ENCODE results near the gene TBX18.

Gene TBX18

DNA sequence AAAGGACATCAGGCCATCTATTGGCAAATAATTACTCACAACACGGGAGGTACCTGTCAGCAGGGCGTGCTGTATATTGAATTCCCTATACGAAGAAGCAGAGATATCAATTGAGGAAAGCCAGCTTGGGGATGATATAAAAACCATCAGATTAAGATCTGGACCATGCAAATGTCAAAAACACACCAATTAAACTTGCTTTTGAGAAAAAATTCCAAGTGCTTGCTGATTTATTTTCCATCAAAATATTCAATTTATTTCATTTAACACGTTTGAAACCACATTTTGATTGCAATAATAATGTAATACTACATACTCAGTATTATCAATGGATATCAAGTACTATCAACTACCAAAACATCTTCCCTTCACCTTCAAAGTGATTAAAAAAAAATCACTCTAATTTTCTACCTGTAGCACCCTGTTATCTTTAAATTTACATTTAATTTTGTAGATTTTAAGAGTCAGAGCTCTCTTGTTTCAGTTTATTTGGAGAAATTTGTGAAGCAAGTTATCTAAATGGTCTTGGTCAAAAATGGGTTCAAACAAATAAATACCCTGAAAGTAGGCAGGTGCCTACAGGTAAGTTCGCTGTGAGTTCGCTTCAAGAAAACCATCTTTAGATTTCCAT is 6.8 kb upstream of the TBX18 start (continued):
- TF ChIP-seq, protein P1, sequence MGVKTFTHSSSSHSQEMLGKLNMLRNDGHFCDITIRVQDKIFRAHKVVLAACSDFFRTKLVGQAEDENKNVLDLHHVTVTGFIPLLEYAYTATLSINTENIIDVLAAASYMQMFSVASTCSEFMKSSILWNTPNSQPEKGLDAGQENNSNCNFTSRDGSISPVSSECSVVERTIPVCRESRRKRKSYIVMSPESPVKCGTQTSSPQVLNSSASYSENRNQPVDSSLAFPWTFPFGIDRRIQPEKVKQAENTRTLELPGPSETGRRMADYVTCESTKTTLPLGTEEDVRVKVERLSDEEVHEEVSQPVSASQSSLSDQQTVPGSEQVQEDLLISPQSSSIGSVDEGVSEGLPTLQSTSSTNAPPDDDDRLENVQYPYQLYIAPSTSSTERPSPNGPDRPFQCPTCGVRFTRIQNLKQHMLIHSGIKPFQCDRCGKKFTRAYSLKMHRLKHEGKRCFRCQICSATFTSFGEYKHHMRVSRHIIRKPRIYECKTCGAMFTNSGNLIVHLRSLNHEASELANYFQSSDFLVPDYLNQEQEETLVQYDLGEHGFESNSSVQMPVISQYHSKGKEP (tag by site-specific recombination; IDR thresholded peaks at IDR 0.05), result no peak
- TF ChIP-seq ZNF830 (tag by site-specific recombination; IDR thresholded peaks at IDR 0.05; ENCODE audit: low read depth), result no peak
- TF ChIP-seq MZF1 (tag by site-specific recombination; IDR thresholded peaks at IDR 0.05; ENCODE audit: borderline replicate concordance), result no peak
- TF ChIP-seq, protein P2, sequence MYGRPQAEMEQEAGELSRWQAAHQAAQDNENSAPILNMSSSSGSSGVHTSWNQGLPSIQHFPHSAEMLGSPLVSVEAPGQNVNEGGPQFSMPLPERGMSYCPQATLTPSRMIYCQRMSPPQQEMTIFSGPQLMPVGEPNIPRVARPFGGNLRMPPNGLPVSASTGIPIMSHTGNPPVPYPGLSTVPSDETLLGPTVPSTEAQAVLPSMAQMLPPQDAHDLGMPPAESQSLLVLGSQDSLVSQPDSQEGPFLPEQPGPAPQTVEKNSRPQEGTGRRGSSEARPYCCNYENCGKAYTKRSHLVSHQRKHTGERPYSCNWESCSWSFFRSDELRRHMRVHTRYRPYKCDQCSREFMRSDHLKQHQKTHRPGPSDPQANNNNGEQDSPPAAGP (tag by site-specific recombination; IDR thresholded peaks at IDR 0.05), result no peak
- no peak for TF ChIP-seq ZNF792 (tag by site-specific recombination; IDR thresholded peaks at IDR 0.05)
- TF ChIP-seq ZNF664 (tag by site-specific recombination; IDR thresholded peaks at IDR 0.05), result no peak

DNA sequence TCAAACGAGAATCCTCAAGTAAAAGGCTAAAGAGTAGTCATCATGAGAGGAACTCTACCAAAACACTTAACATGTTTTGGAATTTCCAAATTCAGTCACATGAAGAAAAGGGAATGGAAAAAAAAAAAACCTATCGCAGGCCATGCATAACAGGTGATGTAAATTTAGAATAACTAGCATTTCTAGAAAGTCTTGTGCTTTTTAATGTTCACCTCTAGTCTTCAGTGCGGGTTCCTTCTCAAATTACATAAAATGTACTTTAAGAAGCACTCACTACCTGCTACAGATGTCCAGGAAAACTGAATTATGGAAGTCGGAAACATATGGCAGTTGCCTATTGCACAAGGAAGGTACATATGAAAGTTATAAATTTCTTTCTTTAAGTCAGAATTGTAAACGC is 6.1 kb upstream of the TBX18 start:
- no peaks in the 10 kb centered on the region for H3K9me3 ChIP-seq (ENCODE audit: control insufficient read depth, insufficient read depth, low read depth, low read length)
- no peak overlapping the region for H3K27ac ChIP-seq (ENCODE audit: extremely low read depth, low read depth, low read length)
- H3K4me1 ChIP-seq (ENCODE audit: control insufficient read depth, insufficient read depth, low read length), result peaks cover 6% of the 10 kb centered on the region
- no peaks in the 10 kb centered on the region for H3K36me3 ChIP-seq (ENCODE audit: control insufficient read depth in 2 of 2, insufficient read depth in 1 of 2, low read length in 2 of 2)
- POLR2A ChIA-PET, result interaction anchor here (0.7 kb wide), 1 partner anchor 106 kb away, joined by 3 read pairs; no protein-coding TSS in a partner anchor
- H3K4me3 ChIP-seq (ENCODE audit: low read depth, low read length), result no peak overlapping the region
- TF ChIP-seq ZNF121 (tag by site-specific recombination; IDR thresholded peaks at IDR 0.05) (no peak), ZNF157 (tag by site-specific recombination; IDR thresholded peaks at IDR 0.05) (no peak), ZNF600 (tag by site-specific recombination; IDR thresholded peaks at IDR 0.05) (0 out of 2 replicates have a peak, but pooled peaks have one; percentile 46)
- TF ChIP-seq, protein P3, sequence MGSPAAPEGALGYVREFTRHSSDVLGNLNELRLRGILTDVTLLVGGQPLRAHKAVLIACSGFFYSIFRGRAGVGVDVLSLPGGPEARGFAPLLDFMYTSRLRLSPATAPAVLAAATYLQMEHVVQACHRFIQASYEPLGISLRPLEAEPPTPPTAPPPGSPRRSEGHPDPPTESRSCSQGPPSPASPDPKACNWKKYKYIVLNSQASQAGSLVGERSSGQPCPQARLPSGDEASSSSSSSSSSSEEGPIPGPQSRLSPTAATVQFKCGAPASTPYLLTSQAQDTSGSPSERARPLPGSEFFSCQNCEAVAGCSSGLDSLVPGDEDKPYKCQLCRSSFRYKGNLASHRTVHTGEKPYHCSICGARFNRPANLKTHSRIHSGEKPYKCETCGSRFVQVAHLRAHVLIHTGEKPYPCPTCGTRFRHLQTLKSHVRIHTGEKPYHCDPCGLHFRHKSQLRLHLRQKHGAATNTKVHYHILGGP (tag by site-specific recombination; IDR thresholded peaks at IDR 0.05), result peak; percentile 37; the same call in 1 of the 2 replicates
- TF ChIP-seq, protein P4, sequence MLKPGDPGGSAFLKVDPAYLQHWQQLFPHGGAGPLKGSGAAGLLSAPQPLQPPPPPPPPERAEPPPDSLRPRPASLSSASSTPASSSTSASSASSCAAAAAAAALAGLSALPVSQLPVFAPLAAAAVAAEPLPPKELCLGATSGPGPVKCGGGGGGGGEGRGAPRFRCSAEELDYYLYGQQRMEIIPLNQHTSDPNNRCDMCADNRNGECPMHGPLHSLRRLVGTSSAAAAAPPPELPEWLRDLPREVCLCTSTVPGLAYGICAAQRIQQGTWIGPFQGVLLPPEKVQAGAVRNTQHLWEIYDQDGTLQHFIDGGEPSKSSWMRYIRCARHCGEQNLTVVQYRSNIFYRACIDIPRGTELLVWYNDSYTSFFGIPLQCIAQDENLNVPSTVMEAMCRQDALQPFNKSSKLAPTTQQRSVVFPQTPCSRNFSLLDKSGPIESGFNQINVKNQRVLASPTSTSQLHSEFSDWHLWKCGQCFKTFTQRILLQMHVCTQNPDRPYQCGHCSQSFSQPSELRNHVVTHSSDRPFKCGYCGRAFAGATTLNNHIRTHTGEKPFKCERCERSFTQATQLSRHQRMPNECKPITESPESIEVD (tag by site-specific recombination; IDR thresholded peaks at IDR 0.05), result peak; percentile 92
- CTCF ChIA-PET, result no interaction called here

DNA sequence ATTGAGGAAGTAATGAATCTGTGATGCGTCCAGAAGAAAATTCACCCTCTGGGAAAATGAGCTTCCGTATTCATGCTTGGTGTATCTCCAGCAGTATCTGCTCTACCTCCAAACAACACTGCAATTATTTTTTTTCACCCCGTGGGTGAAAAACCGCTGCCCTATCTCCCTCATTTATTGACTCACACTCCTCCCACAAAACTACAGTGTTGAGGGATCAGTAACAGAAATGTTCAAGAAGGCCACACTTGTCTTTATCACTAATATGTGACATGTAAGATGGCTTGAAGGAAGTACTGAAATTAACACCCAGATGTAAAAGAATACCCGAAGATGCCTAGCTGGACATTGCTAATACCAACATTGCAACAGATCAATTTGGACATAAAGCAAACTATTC is 4.9 kb upstream of the TBX18 start:
- no peak overlapping the region for H3K27ac ChIP-seq (ENCODE audit: extremely low read depth, low read depth, low read length)
- peaks cover 6% of the 10 kb centered on the region for H3K4me1 ChIP-seq (ENCODE audit: control insufficient read depth, insufficient read depth, low read length)
- H3K36me3 ChIP-seq (ENCODE audit: control insufficient read depth in 2 of 2, insufficient read depth in 1 of 2, low read length in 2 of 2), result no peaks in the 10 kb centered on the region
- ChIA-PET POLR2A (interaction anchor here (0.8 to 1.2 kb wide), 3 partner anchors 9 to 343 kb away, joined by 3 to 4 read pairs (median 3); no protein-coding TSS in a partner anchor), CTCF (interaction anchor here (0.6 to 1.4 kb wide), 3 partner anchors 10 to 928 kb away, joined by 3 to 4 read pairs (median 3); no protein-coding TSS in a partner anchor)
- H3K9me3 ChIP-seq (ENCODE audit: control insufficient read depth, insufficient read depth, low read depth, low read length), result no peaks in the 10 kb centered on the region
- H3K4me3 ChIP-seq (ENCODE audit: low read depth, low read length), result peak overlapping the region; percentile 43
- TF ChIP-seq ZNF645 (tag by site-specific recombination; IDR thresholded peaks at IDR 0.05) (no peak), SP7 (tag by site-specific recombination; IDR thresholded peaks at IDR 0.05) (peak; percentile 53), EGR2 (tag by site-specific recombination; IDR thresholded peaks at IDR 0.05; ENCODE audit: low read depth) (peak; percentile 78; the same call in 1 of the 2 replicates), ZNF2 (tag by site-specific recombination; IDR thresholded peaks at IDR 0.05) (peak; percentile 17; the same call in 1 of the 2 replicates), ZNF555 (tag by site-specific recombination; conservative IDR thresholded peaks at IDR 0.05) (no peak), PRDM10 (tag by site-specific recombination; IDR thresholded peaks at IDR 0.05) (peak; percentile 89), ZFHX2 (tag by site-specific recombination; conservative IDR thresholded peaks at IDR 0.05) (peak; percentile 76)
- TF ChIP-seq, protein P4 (tag by site-specific recombination; IDR thresholded peaks at IDR 0.05), result peak; percentile 24; the same call in 1 of the 2 replicates
